PC-9 (cell line): ENCODE measurements around the gene GALNT9.

ENCODE experiments used
- CTCF ChIP-seq: fragments of 200-600 bp; sonication (generic); conservative IDR thresholded peaks from 2 replicates; pipeline ENCODE4 v1.6.1; 2017; ENCODE audit warnings: mixed run types, antibody characterized with exemption, mild to moderate bottlenecking, moderate library complexity
- EZH2 ChIP-seq: fragments of 200-600 bp; sonication (generic); IDR thresholded peaks from 2 replicates; pipeline ENCODE4 v1.8.0; 2017; ENCODE audit warnings: antibody characterized with exemption, low read depth

DNA sequence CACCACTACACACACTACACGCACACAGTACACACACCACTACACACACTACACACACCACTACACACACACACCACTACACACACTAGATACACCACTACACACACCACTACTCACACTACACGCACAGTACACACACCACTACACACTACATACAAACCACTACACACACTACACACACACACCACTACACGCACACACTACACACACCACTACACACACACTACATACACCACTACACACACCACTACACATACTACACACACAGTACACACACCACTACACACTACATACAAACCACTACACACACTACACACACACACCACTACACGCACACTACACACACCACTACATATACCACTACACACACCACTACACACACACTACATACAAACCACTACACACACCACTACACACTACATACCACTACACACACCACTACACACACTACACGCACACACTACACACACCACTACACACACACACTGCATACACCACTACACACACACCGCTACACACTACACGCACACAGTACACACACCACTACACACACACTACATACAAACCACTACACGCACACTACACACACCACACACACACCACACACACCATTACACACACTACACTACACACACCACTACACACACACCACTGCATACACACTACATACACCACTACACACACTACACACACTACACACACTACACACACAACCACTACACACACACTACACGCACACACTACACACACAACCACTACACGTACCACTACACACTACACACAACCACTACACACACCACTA lies 173.4 kb downstream of the GALNT9 start:
- TF ChIP-seq CTCF (no peak), EZH2 (no peak)
